Gastroesophageal sphincter (tissue), 4 donors: ENCODE data around the gene HBS1L. TPM values are rescaled to one million over a fixed set of nuclear protein-coding genes. Genes with fewer than 3 reads are reported as not detected.

Source experiments
- ATAC-seq: fragments of 150-250 bp; one replicate; pipeline ENCODE4 v1.9.1; 2016; ENCODE audit warnings: mild to moderate bottlenecking, moderate library complexity
- H3K27ac ChIP-seq, 4 donors: fragments of 200-600 bp; sonication (generic) in 3 of 4; 1 replicate in 3 of 4; 2 replicates in 1 of 4; pipeline ENCODE4 v1.5.1; 2016 to 2019
- H3K27me3 ChIP-seq: fragments of 200-600 bp; sonication (generic); one replicate; pipeline ENCODE4 v1.5.1; 2019
- H3K36me3 ChIP-seq, 2 donors: fragments of 200-600 bp; sonication (generic); one replicate each; pipeline ENCODE4 v1.5.1; 2019; ENCODE audit warnings: control low read depth in 1 of 2
- H3K4me1 ChIP-seq, 3 donors: fragments of 200-600 bp; sonication (generic); 1 replicate in 2 of 3; 2 replicates in 1 of 3; pipeline ENCODE4 v1.5.1; 2016 to 2019; ENCODE audit warnings: control low read depth in 2 of 3
- H3K4me3 ChIP-seq, 2 donors: fragments of 200-600 bp; sonication (generic); one replicate each; pipeline ENCODE4 v1.5.1; 2019; ENCODE audit warnings: mild to moderate bottlenecking in 1 of 2, moderate library complexity in 1 of 2
- H3K9me3 ChIP-seq, 3 donors: fragments of 200-600 bp; sonication (generic); one replicate each; pipeline ENCODE4 v1.5.1; 2017 to 2019; ENCODE audit warnings: control low read depth in 2 of 3
- CTCF ChIP-seq, 4 experiments: fragments of 200-600 bp in 2 of 4; fragments of 450-650 bp in 2 of 4; sonication (generic) in 1 of 4; IDR thresholded peaks; one replicate each; pipeline ENCODE4 v1.5.1; 2017 to 2019; ENCODE audit warnings: antibody characterized with exemption in 4 of 4, mild to moderate bottlenecking in 2 of 4, moderate library complexity in 2 of 4
- EP300 ChIP-seq: sonication (generic); formaldehyde crosslinking; IDR thresholded peaks from one replicate; pipeline ENCODE4 v1.6.1; 2017; ENCODE audit warnings: antibody characterized with exemption, mild to moderate bottlenecking
- POLR2A ChIP-seq, 2 donors: fragments of 450-650 bp; IDR thresholded peaks; one replicate each; pipeline ENCODE4 v1.6.1; 2017; ENCODE audit warnings: antibody characterized with exemption in 2 of 2, mild to moderate bottlenecking in 2 of 2, moderate library complexity in 1 of 2
- POLR2AphosphoS5 ChIP-seq: sonication (generic); formaldehyde crosslinking; IDR thresholded peaks from one replicate; pipeline ENCODE4 v1.6.1; 2017; ENCODE audit warnings: antibody characterized with exemption
- WGBS, 2 donors: methylation state at CpG; one replicate each; pipeline ENCODE4 v1.1.5; 2018; ENCODE audit warnings: low coverage in 1 of 2; 5-methylcytosine and 5-hydroxymethylcytosine counted together
- total RNA-seq, 4 donors: library from RNA; depleted of rRNA; stranded (reverse); fragments of >200 nt; gene quantifications; one replicate each; pipeline ENCODE4 v1.1.0, GENCODE V29; 2016

Gene HBS1L
- total RNA-seq, 4 donors from 2014 or later = 56.5 to 159 (median 67.6) TPM

- Histone ChIP-seq H3K4me3 (no peak overlapping the region), H3K9me3 (no peaks in the 10 kb centered on the region), H3K27me3 (no peaks in the 10 kb centered on the region), H3K27ac (no peak overlapping the region), H3K36me3 (peaks cover 0 to 7% of the 10 kb centered on the region in 2 donors), H3K4me1 (no peaks in the 10 kb centered on the region)
- ATAC-seq = no peak
- WGBS, 2 donors = 37 to 67% methylated on average over 2 of the region's 2 CpGs
- no peak for TF ChIP-seq EP300
- TF ChIP-seq POLR2A (IDR thresholded peaks at IDR 0.05) = no peak
- TF ChIP-seq POLR2AphosphoS5 = no peak
- no peak for TF ChIP-seq CTCF (IDR thresholded peaks at IDR 0.05)
Observed at GRCh38 chr6:134920422-134920821, 134.2 kb downstream of the HBS1L start.

- Histone ChIP-seq H3K27me3 (no peaks in the 10 kb centered on the region), H3K27ac (no peak overlapping the region), H3K9me3 (no peaks in the 10 kb centered on the region), H3K4me3 (no peak overlapping the region), H3K4me1 (no peaks in the 10 kb centered on the region), H3K36me3 (peaks cover 0 to 7% of the 10 kb centered on the region in 2 donors)
- no peak for ATAC-seq
- WGBS, 2 donors = 86 to 95% methylated on average over 6 to 15 of the region's 17 CpGs
- no peak for TF ChIP-seq CTCF (IDR thresholded peaks at IDR 0.05)
- no peak for TF ChIP-seq POLR2AphosphoS5
- no peak for TF ChIP-seq POLR2A (IDR thresholded peaks at IDR 0.05)
- no peak for TF ChIP-seq EP300
Observed at GRCh38 chr6:134918418-134918961, 136.1 kb downstream of the HBS1L start.

- H3K27me3 ChIP-seq = no peaks in the 10 kb centered on the region
- no peaks in the 10 kb centered on the region for H3K36me3 ChIP-seq
- WGBS, 2 donors = 100% methylated on average over 1 of the region's 1 CpG
- no peak overlapping the region for H3K27ac ChIP-seq
- TF ChIP-seq CTCF (IDR thresholded peaks at IDR 0.05) = no peak
- no peak for TF ChIP-seq EP300
- TF ChIP-seq POLR2AphosphoS5 = no peak
- no peak for TF ChIP-seq POLR2A (IDR thresholded peaks at IDR 0.05)
- peaks cover 5 to 25% (median 5%) of the 10 kb centered on the region in 3 donors for H3K4me1 ChIP-seq
- no peak overlapping the region for H3K4me3 ChIP-seq
- ATAC-seq = no peak
- H3K9me3 ChIP-seq = no peaks in the 10 kb centered on the region
Observed at GRCh38 chr6:134911547-134911946, 143.1 kb downstream of the HBS1L start.

- Histone ChIP-seq H3K36me3 (no peaks in the 10 kb centered on the region), H3K4me1 (peaks cover 5 to 25% (median 5%) of the 10 kb centered on the region in 3 donors), H3K4me3 (no peak overlapping the region), H3K9me3 (no peaks in the 10 kb centered on the region), H3K27ac (peak overlapping the region in 2 of 4 donors; percentile 13 to 23), H3K27me3 (no peaks in the 10 kb centered on the region)
- WGBS, 2 donors = 25 to 36% methylated on average over 1 of the region's 1 CpG
- TF ChIP-seq POLR2A (IDR thresholded peaks at IDR 0.05) = no peak
- TF ChIP-seq CTCF (IDR thresholded peaks at IDR 0.05) = no peak
- no peak for TF ChIP-seq EP300
- TF ChIP-seq POLR2AphosphoS5 = no peak
- ATAC-seq = no peak
Observed at GRCh38 chr6:134910593-134910935, 144.1 kb downstream of the HBS1L start.

Other genes starting within 250 kb of the HBS1L start
- 10 to 100 TPM in 1 of 4 donors, 1 to 10 TPM in 3; 1.2 to 21.8 (median 2.5) TPM for gene ALDH8A1, start 104.7 kb downstream of the HBS1L start, total RNA-seq
- gene MYB, start 126.5 kb upstream of the HBS1L start, total RNA-seq = 1 to 10 TPM in 1 of 4 donors, under 1 TPM in 2, not detected in 1; 0.13 to 1.2 (median 0.93) TPM